Immature natural killer cell (primary cell): ENCODE results near the gene MAGI1. TPM values are rescaled to one million over a fixed set of nuclear protein-coding genes. Genes with fewer than 3 reads are reported as not detected.
"Not testable (repeated sequence)": the region's sequence is repeated elsewhere in the genome, so short reads cannot be mapped to it uniquely, and the experiment has no call there.

ENCODE experiments used
- DNase-seq, 3 donors: peaks; one replicate each; pipeline ENCODE4 v3.0.0; 2022; ENCODE audit warnings: mixed read lengths in 1 of 3
- H3K27ac Mint-ChIP-seq, 6 donors: one replicate each; pipeline ENCODE4 v1.8.0; 2020; ENCODE audit warnings: mixed read lengths in 6 of 6, mild to moderate bottlenecking in 5 of 6, inconsistent platforms in 4 of 6, moderate library complexity in 3 of 6
- H3K27me3 Mint-ChIP-seq, 3 donors: one replicate each; pipeline ENCODE4 v1.8.0; 2020 to 2021; ENCODE audit warnings: low read depth in 3 of 3, mild to moderate bottlenecking in 3 of 3, mixed read lengths in 3 of 3, moderate library complexity in 3 of 3, inconsistent platforms in 1 of 3
- H3K36me3 Mint-ChIP-seq, 3 donors: one replicate each; pipeline ENCODE4 v1.8.0; 2020; ENCODE audit warnings: mixed read lengths in 3 of 3, inconsistent platforms in 2 of 3, mild to moderate bottlenecking in 2 of 3
- H3K4me1 Mint-ChIP-seq, 2 donors: one replicate each; pipeline ENCODE4 v1.8.0; 2020; ENCODE audit warnings: inconsistent platforms in 2 of 2, mild to moderate bottlenecking in 2 of 2, mixed read lengths in 2 of 2, moderate library complexity in 1 of 2
- H3K4me3 Mint-ChIP-seq, 5 donors: one replicate each; pipeline ENCODE4 v1.8.0; 2020; ENCODE audit warnings: mild to moderate bottlenecking in 5 of 5, mixed read lengths in 5 of 5, inconsistent platforms in 3 of 5, moderate library complexity in 3 of 5
- H3K9me3 Mint-ChIP-seq, 6 donors: one replicate each; pipeline ENCODE4 v1.8.0; 2020; ENCODE audit warnings: mild to moderate bottlenecking in 6 of 6, mixed read lengths in 6 of 6, inconsistent platforms in 4 of 6, moderate library complexity in 3 of 6
- polyA plus RNA-seq, 3 donors: library from polyadenylated mRNA; unstranded; fragments of 300-500 nt; fragmentation: Illumina TruSeq; gene quantifications; one replicate each; pipeline ENCODE4 v1.2.3, GENCODE V29; 2021

MAGI1 gene
- polyA plus RNA-seq, 3 donors from 2014 or later: not detected

DNA sequence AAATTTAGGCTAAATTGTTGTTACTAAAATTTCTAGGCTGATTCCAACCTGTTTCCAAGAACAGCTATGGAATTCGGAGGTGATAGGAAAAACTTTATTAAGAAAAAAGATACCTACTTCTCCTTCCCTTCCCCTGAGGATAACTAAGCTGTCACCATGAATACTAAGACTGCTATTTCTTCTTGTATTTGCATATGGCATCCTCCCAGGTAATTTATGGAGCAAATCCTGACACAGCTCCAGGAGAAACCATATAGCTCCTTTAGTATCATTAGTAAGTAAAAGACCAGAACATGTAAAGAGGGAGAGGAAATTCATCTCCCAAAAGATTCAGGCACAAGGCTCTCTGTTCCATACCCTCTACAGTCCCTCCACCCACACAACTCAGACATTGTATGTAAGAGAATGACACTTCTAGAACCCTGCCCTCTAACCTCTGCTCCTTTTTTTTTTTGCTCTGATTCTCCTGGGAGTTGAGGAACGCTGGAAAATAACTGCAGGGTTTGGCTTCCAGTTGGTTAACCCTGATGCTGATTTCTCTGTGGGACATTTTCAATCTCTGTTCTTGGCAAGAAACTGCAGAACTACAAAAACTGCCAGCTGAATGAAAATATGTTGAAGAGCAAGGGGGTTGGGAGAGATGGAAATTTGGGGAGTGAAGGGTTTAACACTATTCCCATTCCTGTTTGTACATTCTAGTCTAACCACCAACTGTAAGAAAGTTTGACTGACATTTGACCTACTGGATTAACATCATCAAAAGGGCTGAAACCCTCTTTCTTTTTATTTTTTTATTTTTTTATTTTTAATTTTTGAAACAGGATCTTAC, 14.2 kb upstream of the MAGI1 start:
- Mint-ChIP-seq H3K9me3 (peaks cover 0 to 2% (median 0%) of the 10 kb centered on the region in 6 donors), H3K36me3 (no peaks in the 10 kb centered on the region), H3K27me3 (peaks cover 0 to 1% (median 0%) of the 10 kb centered on the region in 3 donors), H3K4me1 (no peaks in the 10 kb centered on the region), H3K4me3 (no peak overlapping the region), H3K27ac (no peak overlapping the region)
- no peak for DNase-seq

DNA sequence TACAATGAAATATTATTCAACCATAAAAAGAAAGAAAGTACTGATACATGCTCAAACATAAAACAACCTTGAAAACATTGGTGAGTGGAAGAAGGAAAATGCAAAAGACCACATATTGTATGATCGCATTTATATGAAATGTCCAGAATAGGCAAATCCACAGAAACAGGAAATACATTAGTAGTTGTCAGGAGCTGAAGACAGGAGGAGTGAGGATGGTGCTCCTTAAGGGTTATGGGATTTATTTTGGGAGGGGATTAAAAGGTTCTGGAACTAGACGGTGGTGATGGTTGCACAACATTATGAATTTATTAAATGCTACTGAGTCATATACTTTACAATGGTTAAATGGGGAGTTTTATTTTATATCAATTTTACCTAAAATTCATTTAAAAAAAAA, 12.1 kb upstream of the MAGI1 start:
- H3K4me3 Mint-ChIP-seq: no peak overlapping the region
- H3K4me1 Mint-ChIP-seq: no peaks in the 10 kb centered on the region
- H3K27ac Mint-ChIP-seq: no peak overlapping the region
- H3K36me3 Mint-ChIP-seq: no peaks in the 10 kb centered on the region
- no peaks in the 10 kb centered on the region for H3K9me3 Mint-ChIP-seq
- H3K27me3 Mint-ChIP-seq: peaks cover 0 to 2% (median 1%) of the 10 kb centered on the region in 3 donors
- no peak for DNase-seq

DNA sequence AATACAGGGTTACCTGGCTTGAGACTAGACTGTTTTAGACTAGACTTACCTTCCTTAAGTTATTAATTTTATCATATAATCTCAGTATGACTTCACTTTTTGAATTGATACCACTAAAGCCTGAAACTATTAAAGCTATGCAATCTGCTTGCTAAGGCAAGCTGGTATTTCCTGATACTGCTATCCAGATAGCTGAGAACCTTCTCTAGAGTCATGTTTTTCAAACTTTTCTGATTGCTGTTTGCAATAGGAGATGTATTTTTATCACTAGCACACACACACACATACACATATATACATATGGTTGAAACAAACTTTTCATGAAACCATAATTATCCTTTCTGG, 9.3 kb upstream of the MAGI1 start:
- Mint-ChIP-seq H3K27me3 (peaks cover 1 to 4% (median 2%) of the 10 kb centered on the region in 3 donors), H3K27ac (no peak overlapping the region), H3K4me1 (no peaks in the 10 kb centered on the region), H3K4me3 (no peak overlapping the region), H3K36me3 (no peaks in the 10 kb centered on the region), H3K9me3 (no peaks in the 10 kb centered on the region)
- no peak for DNase-seq

DNA sequence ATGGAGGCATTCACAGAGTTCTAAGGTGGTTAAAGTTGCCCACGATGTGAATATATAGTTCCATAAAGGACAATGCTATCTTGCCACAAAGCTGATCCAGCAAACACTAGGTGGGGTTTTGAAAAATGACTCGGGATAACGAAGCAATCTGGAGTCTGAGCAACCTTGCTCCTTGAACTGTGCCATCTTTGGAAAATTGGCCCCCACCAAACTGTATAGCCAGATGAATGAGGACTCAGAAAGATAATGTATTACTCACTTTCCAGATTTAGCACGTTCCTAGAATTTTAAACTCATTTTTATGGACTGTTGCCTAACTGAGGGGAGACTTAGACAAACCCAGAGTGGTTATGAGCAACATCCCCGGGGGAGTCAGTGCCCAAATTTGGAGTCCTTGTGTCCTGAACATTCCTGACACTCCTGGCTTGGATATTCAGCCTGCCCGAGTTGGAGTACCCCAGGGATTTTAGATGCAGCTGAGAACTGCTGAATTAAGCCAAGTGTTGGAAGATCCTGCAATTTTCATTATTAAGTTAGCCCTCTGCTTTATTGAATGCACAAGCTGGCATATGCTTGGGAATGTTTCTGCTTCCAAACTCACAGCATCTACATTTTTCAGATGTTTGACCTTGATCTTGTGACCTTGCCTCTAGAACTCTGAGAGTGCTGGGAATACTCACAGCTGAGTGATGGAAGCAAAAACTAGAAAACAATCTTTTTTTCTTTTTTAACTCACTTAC, 8.8 kb upstream of the MAGI1 start:
- Mint-ChIP-seq H3K4me1 (no peaks in the 10 kb centered on the region), H3K27ac (no peak overlapping the region), H3K27me3 (peaks cover 1 to 4% (median 2%) of the 10 kb centered on the region in 3 donors), H3K4me3 (no peak overlapping the region), H3K9me3 (no peaks in the 10 kb centered on the region), H3K36me3 (no peaks in the 10 kb centered on the region)
- no peak for DNase-seq

DNA sequence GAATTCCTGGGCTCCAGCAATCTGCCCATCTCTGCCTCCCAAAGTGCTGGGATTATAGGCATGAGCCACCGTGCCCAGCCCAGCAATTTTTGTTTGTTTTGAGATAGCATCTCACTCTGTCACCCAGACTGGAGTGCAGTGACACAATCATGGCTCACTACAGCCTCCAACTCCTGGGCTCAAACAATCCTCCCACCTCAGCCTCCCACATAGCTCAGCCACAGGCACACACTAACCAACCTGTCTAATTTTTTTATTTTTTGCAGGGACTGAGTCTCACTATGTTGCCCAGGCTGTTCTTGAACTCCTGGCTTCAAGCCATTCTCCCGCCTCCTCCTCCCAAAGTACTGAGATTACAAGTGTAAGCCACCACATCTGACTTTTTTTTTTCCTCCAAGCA, 7.6 kb upstream of the MAGI1 start:
- H3K4me1 Mint-ChIP-seq, H3K4me3 Mint-ChIP-seq, H3K27me3 Mint-ChIP-seq: not testable (repeated sequence)

DNA sequence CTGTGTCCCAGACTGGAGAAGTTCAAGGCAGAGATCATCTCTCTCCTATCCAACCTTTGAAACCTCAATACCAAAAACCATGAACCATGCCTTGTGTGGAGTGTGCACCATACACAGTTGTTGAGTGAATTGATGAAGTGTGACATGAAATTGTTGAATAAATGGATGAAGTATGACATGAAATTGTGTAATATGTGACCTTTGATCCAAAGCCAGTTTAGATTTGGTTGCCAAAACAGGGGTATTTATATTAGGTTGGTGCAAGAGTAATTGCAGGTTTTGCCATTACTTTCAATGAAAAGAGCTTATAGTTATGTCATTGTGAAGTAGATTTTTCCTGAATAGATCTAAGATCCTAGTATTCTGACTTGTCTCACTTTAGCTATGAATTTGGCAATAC, 3.1 kb upstream of the MAGI1 start:
- no peak overlapping the region for H3K4me3 Mint-ChIP-seq
- no peaks in the 10 kb centered on the region for H3K9me3 Mint-ChIP-seq
- H3K4me1 Mint-ChIP-seq: peaks cover 0 to 1% of the 10 kb centered on the region in 2 donors
- H3K36me3 Mint-ChIP-seq: no peaks in the 10 kb centered on the region
- DNase-seq: no peak
- peaks cover 17 to 28% (median 21%) of the 10 kb centered on the region in 3 donors for H3K27me3 Mint-ChIP-seq
- H3K27ac Mint-ChIP-seq: no peak overlapping the region

More for the DNA sequence above, 7.6 kb upstream of the MAGI1 start:
- H3K36me3 Mint-ChIP-seq, H3K27ac Mint-ChIP-seq, H3K9me3 Mint-ChIP-seq, DNase-seq: not testable (repeated sequence)

DNA sequence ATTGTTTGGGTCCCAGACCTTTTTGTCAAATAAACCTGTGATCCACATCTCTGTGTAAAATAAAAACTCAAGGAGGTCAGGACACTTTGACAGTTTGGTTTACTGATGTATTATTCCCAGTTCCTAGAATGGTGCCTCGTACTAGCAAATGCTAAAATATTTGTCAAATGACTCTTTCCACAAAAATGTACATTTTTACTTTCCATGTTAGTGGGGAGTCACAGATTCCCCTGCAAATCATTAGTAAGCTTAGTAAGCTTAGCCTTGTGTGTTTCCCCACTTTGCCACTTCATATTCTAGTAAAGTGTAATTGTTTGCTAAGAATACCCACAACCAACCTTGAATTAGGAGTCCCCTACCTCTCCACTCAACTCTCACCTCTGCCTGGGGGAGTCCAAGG, 2.4 kb upstream of the MAGI1 start:
- Mint-ChIP-seq H3K9me3 (no peaks in the 10 kb centered on the region), H3K27ac (no peak overlapping the region), H3K27me3 (peaks cover 19 to 29% (median 22%) of the 10 kb centered on the region in 3 donors), H3K36me3 (no peaks in the 10 kb centered on the region), H3K4me1 (peaks cover 0 to 1% of the 10 kb centered on the region in 2 donors), H3K4me3 (no peak overlapping the region)
- no peak for DNase-seq

DNA sequence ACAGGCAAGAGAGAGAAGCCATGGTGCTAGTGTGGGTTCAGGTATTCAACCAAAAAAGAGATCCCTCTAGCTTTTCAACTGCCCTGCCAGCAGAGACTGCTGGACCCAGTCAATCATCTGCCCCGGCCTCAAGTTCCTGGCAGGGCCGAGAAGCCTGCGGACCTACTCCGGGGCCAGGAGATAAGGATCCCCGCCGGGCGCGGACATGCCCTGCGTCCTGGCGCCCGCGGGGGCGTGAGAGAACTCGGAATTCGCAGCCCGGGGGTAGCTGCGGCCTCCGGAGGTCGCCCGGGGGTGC, 821 bp upstream of the MAGI1 start:
- H3K4me3 Mint-ChIP-seq: no peak overlapping the region
- H3K9me3 Mint-ChIP-seq: no peaks in the 10 kb centered on the region
- H3K4me1 Mint-ChIP-seq: peaks cover 0 to 1% of the 10 kb centered on the region in 2 donors
- H3K27me3 Mint-ChIP-seq: peaks cover 20 to 30% (median 21%) of the 10 kb centered on the region in 3 donors
- no peak for DNase-seq
- no peaks in the 10 kb centered on the region for H3K36me3 Mint-ChIP-seq
- no peak overlapping the region for H3K27ac Mint-ChIP-seq

DNA sequence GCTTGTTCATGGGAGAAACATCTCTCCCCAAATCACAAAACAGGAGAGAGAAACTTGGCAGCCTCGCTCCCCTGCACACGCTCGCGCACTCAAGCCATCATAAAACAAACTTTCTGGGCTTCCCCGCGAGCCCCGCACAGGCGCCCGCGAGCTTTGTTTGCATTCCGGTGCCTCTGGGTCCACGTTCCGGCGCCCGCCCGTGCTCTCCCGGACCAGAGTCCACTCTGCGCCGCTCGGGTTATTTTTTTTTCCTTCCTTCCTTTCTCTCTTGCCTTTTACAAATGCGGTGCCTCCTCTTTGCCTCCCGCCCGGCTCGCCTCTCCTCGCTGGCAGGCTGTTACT, 363 bp downstream of the MAGI1 start:
- DNase-seq: no peak
- Mint-ChIP-seq H3K9me3 (no peaks in the 10 kb centered on the region), H3K36me3 (no peaks in the 10 kb centered on the region), H3K27ac (no peak overlapping the region), H3K27me3 (peaks cover 20 to 30% (median 21%) of the 10 kb centered on the region in 3 donors), H3K4me1 (peaks cover 0 to 1% of the 10 kb centered on the region in 2 donors), H3K4me3 (peak overlapping the region in 4 of 5 donors; percentile 36 to 74 (median 54))

DNA sequence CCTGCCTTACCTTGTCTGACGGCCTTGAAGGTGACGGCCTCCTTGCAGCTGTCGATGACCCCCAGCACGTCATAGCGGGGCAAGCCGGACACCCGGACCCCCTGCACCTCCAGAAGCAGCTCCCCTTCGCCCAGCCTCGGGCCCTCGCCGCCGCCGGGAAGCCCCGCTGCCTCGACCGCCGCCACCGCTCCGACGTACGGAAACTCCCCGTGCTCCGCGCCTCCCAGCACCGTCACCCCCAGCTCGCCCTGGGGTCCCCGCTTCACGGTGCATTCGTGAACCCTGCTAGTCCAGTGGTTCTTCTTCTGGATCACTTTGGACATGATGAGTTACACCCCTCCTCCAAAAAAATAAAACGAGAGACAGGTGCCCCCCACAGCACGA, 740 bp downstream of the MAGI1 start:
- Mint-ChIP-seq H3K27ac (no peak overlapping the region), H3K4me3 (peak overlapping the region in 3 of 5 donors; percentile 38 to 74 (median 65)), H3K27me3 (peaks cover 18 to 30% (median 20%) of the 10 kb centered on the region in 3 donors), H3K36me3 (no peaks in the 10 kb centered on the region), H3K9me3 (no peaks in the 10 kb centered on the region), H3K4me1 (peaks cover 0 to 1% of the 10 kb centered on the region in 2 donors)
- no peak for DNase-seq

DNA sequence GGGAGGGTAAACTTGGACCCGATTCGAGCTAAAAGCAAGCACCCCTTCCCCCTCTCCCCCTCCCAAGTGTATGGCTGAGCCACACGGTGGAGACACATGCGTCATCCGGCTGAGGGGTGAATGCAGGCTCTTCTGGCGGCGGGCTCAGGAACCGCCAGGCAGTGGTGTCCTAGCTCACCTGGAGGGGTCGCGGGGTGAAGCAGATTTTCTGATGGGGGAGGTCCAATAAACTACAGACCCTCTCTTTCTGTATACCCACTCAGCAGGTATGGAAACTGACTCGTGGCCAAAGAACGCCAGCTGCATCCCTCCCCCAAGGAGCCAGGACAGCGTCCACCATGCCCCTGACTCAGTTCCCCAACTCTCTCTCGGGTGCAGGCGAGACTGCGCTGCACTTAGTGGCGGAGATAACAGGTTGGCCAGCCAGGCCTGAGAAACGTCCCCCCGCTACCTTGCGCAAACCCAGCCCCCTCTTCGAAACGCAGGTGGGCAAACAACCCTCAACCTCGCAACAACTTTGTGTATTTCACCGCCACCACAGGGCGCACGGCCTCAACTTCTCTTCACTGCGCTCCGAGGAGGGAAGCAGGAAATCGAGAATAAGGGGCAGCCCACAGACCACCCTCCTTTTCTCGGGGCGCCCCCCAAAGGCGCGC, 1.3 kb downstream of the MAGI1 start:
- H3K36me3 Mint-ChIP-seq: no peaks in the 10 kb centered on the region
- no peak overlapping the region for H3K27ac Mint-ChIP-seq
- H3K9me3 Mint-ChIP-seq: no peaks in the 10 kb centered on the region
- peak overlapping the region in 1 of 5 donors; percentile 6 for H3K4me3 Mint-ChIP-seq
- peaks cover 18 to 30% (median 20%) of the 10 kb centered on the region in 3 donors for H3K27me3 Mint-ChIP-seq
- no peak for DNase-seq
- H3K4me1 Mint-ChIP-seq: peaks cover 0 to 1% of the 10 kb centered on the region in 2 donors

DNA sequence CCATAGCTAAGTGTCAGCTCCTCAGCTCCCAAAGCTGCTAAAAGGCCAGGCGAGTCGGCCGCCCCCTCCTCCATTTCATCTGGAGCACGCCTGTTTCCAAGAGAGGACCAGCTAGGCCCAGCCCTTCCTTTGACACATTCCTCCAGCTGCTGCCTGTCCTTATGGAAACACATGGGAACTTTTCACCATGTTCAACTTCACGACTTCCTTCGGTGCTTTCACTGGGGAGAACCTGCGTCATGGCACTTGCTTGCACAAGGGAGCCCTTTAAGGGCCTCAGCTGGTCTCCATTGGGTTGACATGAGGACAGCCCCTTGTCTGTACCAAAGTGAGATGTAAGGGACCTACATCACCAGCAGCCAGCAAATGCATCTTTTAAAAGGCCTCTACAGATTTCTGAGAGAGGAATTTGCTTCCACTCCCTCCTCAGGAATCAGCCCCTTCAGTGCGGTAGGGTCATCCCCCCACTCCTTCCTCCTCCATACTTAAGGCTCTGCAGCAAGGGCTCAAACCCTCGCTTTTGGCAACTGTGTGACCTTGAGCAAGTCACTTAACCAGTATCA, 2.1 kb downstream of the MAGI1 start:
- Mint-ChIP-seq H3K36me3 (no peaks in the 10 kb centered on the region), H3K9me3 (no peaks in the 10 kb centered on the region), H3K4me1 (peaks cover 0 to 1% of the 10 kb centered on the region in 2 donors), H3K27me3 (peaks cover 15 to 28% (median 17%) of the 10 kb centered on the region in 3 donors), H3K4me3 (peak overlapping the region in 1 of 5 donors; percentile 22), H3K27ac (no peak overlapping the region)
- no peak for DNase-seq

DNA sequence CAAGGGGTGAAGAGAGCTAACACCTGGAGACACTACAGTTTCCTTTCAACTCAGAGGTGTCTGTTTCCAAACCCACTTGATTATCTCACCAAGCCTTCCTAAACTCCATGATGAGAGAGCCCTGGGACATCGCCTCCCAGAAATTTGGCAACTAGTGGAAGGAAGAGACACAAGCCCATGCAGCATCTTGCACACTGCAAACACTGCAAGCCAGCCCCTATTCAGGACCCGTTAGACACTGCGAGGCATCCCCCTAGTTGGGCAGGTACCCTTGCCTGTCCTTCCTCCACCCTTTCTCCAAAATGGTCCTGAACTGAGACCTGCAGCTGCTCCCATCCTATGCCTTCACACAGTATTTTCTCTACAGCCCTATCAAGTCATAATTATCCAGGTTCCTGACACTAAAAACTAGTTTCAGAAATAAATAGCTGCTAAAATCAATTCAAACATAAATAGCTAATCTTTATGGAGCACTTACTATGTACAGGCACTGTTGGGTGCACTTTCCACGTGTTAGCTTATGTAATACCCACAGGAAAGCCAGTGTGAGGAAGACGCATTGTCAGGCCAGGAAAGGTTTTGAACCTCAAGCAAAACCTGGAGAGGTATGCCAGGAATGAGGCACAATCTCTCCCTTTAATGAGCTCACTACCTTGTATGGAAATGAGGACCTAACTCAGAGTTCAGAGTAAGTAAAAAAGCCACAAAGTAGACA, 2.8 kb downstream of the MAGI1 start:
- Mint-ChIP-seq H3K9me3 (no peaks in the 10 kb centered on the region), H3K4me3 (no peak overlapping the region), H3K27ac (no peak overlapping the region), H3K27me3 (peaks cover 13 to 27% (median 14%) of the 10 kb centered on the region in 3 donors), H3K4me1 (peaks cover 0 to 1% of the 10 kb centered on the region in 2 donors), H3K36me3 (no peaks in the 10 kb centered on the region)
- DNase-seq: no peak
